GM23248 (cell line): ENCODE data around the gene IFNG. TPM values are rescaled to one million over a fixed set of nuclear protein-coding genes. Genes with fewer than 3 reads are reported as not detected.
"Not testable (repeated sequence)": the region's sequence is repeated elsewhere in the genome, so short reads cannot be mapped to it uniquely, and the experiment has no call there.

ENCODE experiments used
- DNase-seq: peaks from one replicate; pipeline ENCODE4 v3.0.0-alpha.2; 2015
- H2AFZ ChIP-seq: fragments of 200-600 bp; sonication (generic); 2 replicates; pipeline ENCODE4 v1.6.1; 2016; ENCODE audit warnings: antibody characterized with exemption
- H3F3A ChIP-seq: fragments of 200-600 bp; sonication (generic); 2 replicates; pipeline ENCODE4 v1.6.1; 2016; ENCODE audit warnings: mild to moderate bottlenecking, antibody characterized with exemption, mixed run types; ENCODE audit not compliant: insufficient read depth
- H3K27ac ChIP-seq: fragments of 200-600 bp; sonication (generic); 2 replicates; pipeline ENCODE4 v1.5.1; 2016; ENCODE audit warnings: mild to moderate bottlenecking
- H3K27me3 ChIP-seq: fragments of 200-600 bp; sonication (generic); replicated peaks from 2 replicates; pipeline ENCODE4 v1.6.1; 2016; ENCODE audit warnings: mild to moderate bottlenecking; ENCODE audit not compliant: insufficient read depth
- H3K36me3 ChIP-seq: fragments of 200-600 bp; sonication (generic); 2 replicates; pipeline ENCODE4 v1.6.1; 2016; ENCODE audit warnings: low read depth, mild to moderate bottlenecking
- H3K4me1 ChIP-seq: fragments of 200-600 bp; sonication (generic); 2 replicates; pipeline ENCODE4 v1.6.1; 2016; ENCODE audit warnings: mild to moderate bottlenecking; ENCODE audit not compliant: insufficient read depth
- H3K4me2 ChIP-seq: fragments of 200-600 bp; sonication (generic); one replicate; pipeline ENCODE4 v1.6.1; 2016; ENCODE audit warnings: mild to moderate bottlenecking; ENCODE audit not compliant: unreplicated experiment
- H3K4me3 ChIP-seq: fragments of 200-600 bp; sonication (generic); 2 replicates; pipeline ENCODE4 v1.5.1; 2016; ENCODE audit warnings: mild to moderate bottlenecking
- H3K79me2 ChIP-seq: fragments of 200-600 bp; sonication (generic); 2 replicates; pipeline ENCODE4 v1.6.1; 2016; ENCODE audit warnings: mild to moderate bottlenecking; ENCODE audit not compliant: insufficient read depth
- H3K9ac ChIP-seq: fragments of 200-600 bp; sonication (generic); 2 replicates; pipeline ENCODE4 v1.6.1; 2016; ENCODE audit warnings: mild to moderate bottlenecking
- H3K9me2 ChIP-seq: fragments of 200-600 bp; sonication (generic); 2 replicates; pipeline ENCODE4 v1.6.1; 2016; ENCODE audit warnings: mixed run types, mild to moderate bottlenecking, moderate library complexity; ENCODE audit not compliant: insufficient read depth
- H3K9me3 ChIP-seq: fragments of 200-600 bp; sonication (generic); one replicate; pipeline ENCODE4 v1.6.1; 2017; ENCODE audit warnings: low read depth
- H4K20me1 ChIP-seq: fragments of 200-600 bp; sonication (generic); 2 replicates; pipeline ENCODE4 v1.6.0; 2016; ENCODE audit not compliant: insufficient read depth
- EZH2 ChIP-seq: fragments of 200-600 bp; sonication (generic); IDR thresholded peaks from 2 replicates; pipeline ENCODE4 v1.6.1; 2018; ENCODE audit warnings: antibody characterized with exemption, mild to moderate bottlenecking; ENCODE audit not compliant: insufficient read depth, poor library complexity, severe bottlenecking
- EZH2phosphoT487 ChIP-seq: fragments of 200-600 bp; sonication (generic); IDR thresholded peaks from 2 replicates; pipeline ENCODE4 v1.6.1; 2018; ENCODE audit warnings: antibody characterized with exemption, moderate library complexity, mild to moderate bottlenecking, low read depth; ENCODE audit not compliant: insufficient read depth
- WGBS, 2 experiments: methylation state at CpG; one replicate each; pipeline ENCODE4 v1.1.6; 2015 to 2017; ENCODE audit warnings: low lambda C conversion rate in 2 of 2, low coverage in 1 of 2; ENCODE audit errors: missing lambda C conversion rate in 2 of 2; 5-methylcytosine and 5-hydroxymethylcytosine counted together
- in situ Hi-C: fragments of 300-500 bp; cut with MboI; formaldehyde crosslinking; loops from 2 replicates; pipeline ENCODE4 v1.15.0; 2020
- polyA plus RNA-seq: library from polyadenylated mRNA; unstranded; fragments of >200 nt; fragmentation: Nextera tagmentation; extraction: Ambion mirVana; gene quantifications from 2 replicates; pipeline ENCODE4 v1.2.1, GENCODE V29; 2016
- total RNA-seq: library from RNA; depleted of rRNA; stranded (reverse); fragments of >200 nt; shearing (Covaris generic); gene quantifications from 2 replicates; pipeline ENCODE4 v1.2.3, GENCODE V29; 2014; rRNA removed

IFNG gene
- total RNA-seq (not detected in 2 replicates), polyA plus RNA-seq (not detected in 2 replicates)

- Histone ChIP-seq H3F3A (no peaks in the 10 kb centered on the region), H3K9me2 (no peaks in the 10 kb centered on the region), H3K4me1 (no peaks in the 10 kb centered on the region), H3K9me3 (no peaks in the 10 kb centered on the region), H3K27me3 (peaks cover 31% of the 10 kb centered on the region), H3K4me3 (no peak within 1 kb of the TSS), H2AFZ (no peak within 1 kb of the TSS), H3K9ac (no peak within 1 kb of the TSS), H3K4me2 (no peak within 1 kb of the TSS), H3K27ac (no peak within 1 kb of the TSS), H3K36me3 (no peaks in the 10 kb centered on the region), H3K79me2 (no peaks in the 10 kb centered on the region), H4K20me1 (no peaks in the 10 kb centered on the region)
- TF ChIP-seq EZH2 (no peak), EZH2phosphoT487 (no peak)
- WGBS, 2 experiments = 27 to 29% methylated on average over 5 of the region's 5 CpGs
- in situ Hi-C loops = no loop called here
- no peak for DNase-seq
Observed at GRCh38 chr12:68159681-68160304, at the start of gene IFNG. IFNG (minus strand) TSS chr12:68159740; CDS start chr12:68159615, 125 bp downstream.

GRCh38 chr12:68209048-68209728 is 49.6 kb upstream of the IFNG start:
- H3K27me3 ChIP-seq = peaks cover 51% of the 10 kb centered on the region
- DNase-seq, H3K9me3 ChIP-seq, H3K79me2 ChIP-seq, H2AFZ ChIP-seq, H3K9me2 ChIP-seq, H3K4me3 ChIP-seq, in situ Hi-C loops, H3F3A ChIP-seq, H3K9ac ChIP-seq, H3K27ac ChIP-seq, H3K36me3 ChIP-seq, H4K20me1 ChIP-seq, H3K4me2 ChIP-seq, H3K4me1 ChIP-seq: not testable (repeated sequence)
- whole genome bisulfite sequencing, 2 experiments = 28 to 29% methylated on average over 12 of the region's 12 CpGs

GRCh38 chr12:68207276-68207675 is 47.7 kb upstream of the IFNG start:
- in situ Hi-C loops = no loop called here
- no peaks in the 10 kb centered on the region for H3K4me1 ChIP-seq
- H4K20me1 ChIP-seq = no peaks in the 10 kb centered on the region
- no peak for DNase-seq
- no peak overlapping the region for H3K4me2 ChIP-seq
- H3K79me2 ChIP-seq = no peaks in the 10 kb centered on the region
- H3F3A ChIP-seq = no peaks in the 10 kb centered on the region
- no peaks in the 10 kb centered on the region for H3K36me3 ChIP-seq
- H3K9ac ChIP-seq = no peak overlapping the region
- H3K27ac ChIP-seq = no peak overlapping the region
- no peaks in the 10 kb centered on the region for H3K9me3 ChIP-seq
- H3K4me3 ChIP-seq = no peak overlapping the region
- H2AFZ ChIP-seq = no peak overlapping the region
- peaks cover 39% of the 10 kb centered on the region for H3K27me3 ChIP-seq
- no peaks in the 10 kb centered on the region for H3K9me2 ChIP-seq
- TF ChIP-seq EZH2 (no peak), EZH2phosphoT487 (no peak)

GRCh38 chr12:68206446-68206845 is 46.9 kb upstream of the IFNG start:
- Histone ChIP-seq H3K4me1 (no peaks in the 10 kb centered on the region), H2AFZ (no peak overlapping the region), H3K9me3 (no peaks in the 10 kb centered on the region), H3K4me2 (no peak overlapping the region), H4K20me1 (no peaks in the 10 kb centered on the region), H3K9ac (no peak overlapping the region), H3K27me3 (peaks cover 45% of the 10 kb centered on the region), H3K79me2 (no peaks in the 10 kb centered on the region), H3K9me2 (no peaks in the 10 kb centered on the region), H3K4me3 (no peak overlapping the region), H3K27ac (no peak overlapping the region), H3K36me3 (no peaks in the 10 kb centered on the region), H3F3A (no peaks in the 10 kb centered on the region)
- 0% methylated on average over 1 of the region's 1 CpG for WGBS, 2 experiments
- in situ Hi-C loops = no loop called here
- DNase-seq = no peak
- TF ChIP-seq EZH2 (no peak), EZH2phosphoT487 (no peak)

- no peaks in the 10 kb centered on the region for H3K4me1 ChIP-seq
- 49 to 56% methylated on average over 5 of the region's 5 CpGs for WGBS, 2 experiments
- peaks cover 59% of the 10 kb centered on the region for H3K27me3 ChIP-seq
- H3K9ac ChIP-seq = no peak overlapping the region
- TF ChIP-seq EZH2phosphoT487 (no peak), EZH2 (no peak)
- in situ Hi-C loops = no loop called here
- no peaks in the 10 kb centered on the region for H3K79me2 ChIP-seq
- no peak overlapping the region for H2AFZ ChIP-seq
- no peaks in the 10 kb centered on the region for H3F3A ChIP-seq
- H3K9me2 ChIP-seq = no peaks in the 10 kb centered on the region
- DNase-seq = no peak
- no peak overlapping the region for H3K4me2 ChIP-seq
- H3K4me3 ChIP-seq = no peak overlapping the region
- H3K27ac ChIP-seq = no peak overlapping the region
- no peaks in the 10 kb centered on the region for H3K36me3 ChIP-seq
- H4K20me1 ChIP-seq = no peaks in the 10 kb centered on the region
- no peaks in the 10 kb centered on the region for H3K9me3 ChIP-seq
Observed at GRCh38 chr12:68203460-68203875, 43.9 kb upstream of the IFNG start.
